Peyer's patch (tissue), 4 donors: ENCODE data around the gene EPHA8. TPM values are rescaled to one million over a fixed set of nuclear protein-coding genes. Genes with fewer than 3 reads are reported as not detected.

ENCODE experiments used
- DNase-seq, 3 donors: peaks; one replicate each; pipeline ENCODE4 v3.0.0-alpha.2; 2017 to 2019
- H3K27ac ChIP-seq, 4 donors: fragments of 200-600 bp; sonication (generic); one replicate each; pipeline ENCODE4 v1.5.1; 2016 to 2019
- H3K27me3 ChIP-seq, 2 donors: fragments of 200-600 bp; sonication (generic); one replicate each; pipeline ENCODE4 v1.5.1; 2019
- H3K36me3 ChIP-seq, 3 donors: fragments of 200-600 bp; sonication (generic); one replicate each; pipeline ENCODE4 v1.5.1; 2016 to 2019
- H3K4me1 ChIP-seq, 4 donors: fragments of 200-600 bp; sonication (generic); one replicate each; pipeline ENCODE4 v1.5.1; 2016 to 2019
- H3K4me3 ChIP-seq, 4 donors: fragments of 200-600 bp; sonication (generic); 1 replicate in 3 of 4; 2 replicates in 1 of 4; pipeline ENCODE4 v1.5.1; 2016 to 2019; ENCODE audit warnings: mild to moderate bottlenecking in 1 of 4
- H3K9me3 ChIP-seq, 4 donors: fragments of 200-600 bp; sonication (generic); one replicate each; pipeline ENCODE4 v1.5.1; 2016 to 2019; ENCODE audit warnings: mild to moderate bottlenecking in 1 of 4
- POLR2A ChIP-seq, 2 donors: fragments of 450-650 bp; IDR thresholded peaks; one replicate each; pipeline ENCODE4 v1.5.1; 2017; ENCODE audit warnings: antibody characterized with exemption in 2 of 2, mild to moderate bottlenecking in 2 of 2, moderate library complexity in 2 of 2
- total RNA-seq, 4 donors: library from RNA; depleted of rRNA; stranded (reverse); fragments of >200 nt; gene quantifications; one replicate each; pipeline ENCODE4 v1.1.0, GENCODE V29; 2016
- TF ChIP-seq, protein P1 (sequence below), 6 experiments: fragments of 450-650 bp in 4 of 6; fragments of 200-600 bp in 2 of 6; sonication (generic) in 1 of 6; IDR thresholded peaks; one replicate each; pipeline ENCODE4 v1.5.1; 2017 to 2019; ENCODE audit warnings: antibody characterized with exemption in 6 of 6, mild to moderate bottlenecking in 3 of 6, moderate library complexity in 1 of 6

Gene EPHA8
- total RNA-seq, 4 donors from 2014 or later: not detected

GRCh38 chr1:22543679-22544078 lies 19.6 kb upstream of the EPHA8 start:
- H3K27me3 ChIP-seq: no peaks in the 10 kb centered on the region
- no peak overlapping the region for H3K4me3 ChIP-seq
- no peaks in the 10 kb centered on the region for H3K36me3 ChIP-seq
- DNase-seq: peak in 2 of 3 donors; percentile 63 to 68
- H3K27ac ChIP-seq: no peak overlapping the region
- H3K4me1 ChIP-seq: no peaks in the 10 kb centered on the region
- no peaks in the 10 kb centered on the region for H3K9me3 ChIP-seq
- TF ChIP-seq, protein P1, sequence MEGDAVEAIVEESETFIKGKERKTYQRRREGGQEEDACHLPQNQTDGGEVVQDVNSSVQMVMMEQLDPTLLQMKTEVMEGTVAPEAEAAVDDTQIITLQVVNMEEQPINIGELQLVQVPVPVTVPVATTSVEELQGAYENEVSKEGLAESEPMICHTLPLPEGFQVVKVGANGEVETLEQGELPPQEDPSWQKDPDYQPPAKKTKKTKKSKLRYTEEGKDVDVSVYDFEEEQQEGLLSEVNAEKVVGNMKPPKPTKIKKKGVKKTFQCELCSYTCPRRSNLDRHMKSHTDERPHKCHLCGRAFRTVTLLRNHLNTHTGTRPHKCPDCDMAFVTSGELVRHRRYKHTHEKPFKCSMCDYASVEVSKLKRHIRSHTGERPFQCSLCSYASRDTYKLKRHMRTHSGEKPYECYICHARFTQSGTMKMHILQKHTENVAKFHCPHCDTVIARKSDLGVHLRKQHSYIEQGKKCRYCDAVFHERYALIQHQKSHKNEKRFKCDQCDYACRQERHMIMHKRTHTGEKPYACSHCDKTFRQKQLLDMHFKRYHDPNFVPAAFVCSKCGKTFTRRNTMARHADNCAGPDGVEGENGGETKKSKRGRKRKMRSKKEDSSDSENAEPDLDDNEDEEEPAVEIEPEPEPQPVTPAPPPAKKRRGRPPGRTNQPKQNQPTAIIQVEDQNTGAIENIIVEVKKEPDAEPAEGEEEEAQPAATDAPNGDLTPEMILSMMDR (IDR thresholded peaks at IDR 0.05): no peak
- TF ChIP-seq POLR2A (IDR thresholded peaks at IDR 0.05): no peak

DNA sequence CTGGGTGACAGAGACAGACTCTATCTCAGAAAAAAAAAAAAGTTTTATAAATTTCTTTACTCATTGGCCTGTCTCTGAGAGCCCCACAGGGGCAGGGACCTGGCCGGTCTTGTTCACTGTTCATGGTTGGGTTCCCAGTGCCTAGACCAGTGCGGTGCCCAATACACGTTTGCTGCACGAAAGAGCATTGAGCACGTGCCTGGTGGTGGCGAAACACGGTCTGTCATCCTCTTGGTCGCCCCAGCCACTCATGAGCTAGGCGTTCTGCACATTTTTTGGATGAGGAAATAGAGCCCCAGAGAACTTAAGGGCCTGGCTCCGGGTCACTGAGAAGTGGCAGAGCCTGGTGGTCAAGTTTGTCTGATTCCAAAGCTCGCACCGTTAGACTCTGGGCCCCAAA lies 18.7 kb upstream of the EPHA8 start:
- H3K27ac ChIP-seq: no peak overlapping the region
- no peaks in the 10 kb centered on the region for H3K4me1 ChIP-seq
- DNase-seq: no peak
- no peak overlapping the region for H3K4me3 ChIP-seq
- H3K9me3 ChIP-seq: no peaks in the 10 kb centered on the region
- no peaks in the 10 kb centered on the region for H3K36me3 ChIP-seq
- TF ChIP-seq, protein P1 (IDR thresholded peaks at IDR 0.05): no peak
- TF ChIP-seq POLR2A (IDR thresholded peaks at IDR 0.05): no peak
- H3K27me3 ChIP-seq: no peaks in the 10 kb centered on the region

DNA sequence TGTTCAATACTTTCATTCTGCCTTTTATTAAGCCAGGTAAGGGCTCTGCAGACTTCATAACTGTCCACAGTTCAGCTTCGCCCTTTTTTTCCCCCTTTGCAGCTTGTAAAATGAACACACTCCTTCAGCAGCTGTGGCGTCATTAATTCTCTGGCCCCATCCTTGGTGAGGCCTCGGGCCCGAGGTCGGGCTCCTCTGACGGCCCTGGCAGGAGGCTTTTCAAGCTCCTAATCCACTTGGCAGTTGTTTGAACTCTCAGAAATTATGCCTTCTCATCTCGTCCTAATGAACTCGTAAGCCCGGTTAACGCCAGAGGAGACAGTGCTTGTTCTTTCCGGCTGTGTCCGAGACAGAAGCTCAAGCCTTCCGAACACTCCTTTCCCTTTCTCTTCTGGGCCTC lies 18.1 kb upstream of the EPHA8 start:
- no peak overlapping the region for H3K27ac ChIP-seq
- H3K4me3 ChIP-seq: no peak overlapping the region
- DNase-seq: no peak
- no peaks in the 10 kb centered on the region for H3K9me3 ChIP-seq
- no peaks in the 10 kb centered on the region for H3K36me3 ChIP-seq
- H3K4me1 ChIP-seq: no peaks in the 10 kb centered on the region
- H3K27me3 ChIP-seq: no peaks in the 10 kb centered on the region
- TF ChIP-seq POLR2A (IDR thresholded peaks at IDR 0.05): no peak
- TF ChIP-seq, protein P1 (IDR thresholded peaks at IDR 0.05): no peak

DNA sequence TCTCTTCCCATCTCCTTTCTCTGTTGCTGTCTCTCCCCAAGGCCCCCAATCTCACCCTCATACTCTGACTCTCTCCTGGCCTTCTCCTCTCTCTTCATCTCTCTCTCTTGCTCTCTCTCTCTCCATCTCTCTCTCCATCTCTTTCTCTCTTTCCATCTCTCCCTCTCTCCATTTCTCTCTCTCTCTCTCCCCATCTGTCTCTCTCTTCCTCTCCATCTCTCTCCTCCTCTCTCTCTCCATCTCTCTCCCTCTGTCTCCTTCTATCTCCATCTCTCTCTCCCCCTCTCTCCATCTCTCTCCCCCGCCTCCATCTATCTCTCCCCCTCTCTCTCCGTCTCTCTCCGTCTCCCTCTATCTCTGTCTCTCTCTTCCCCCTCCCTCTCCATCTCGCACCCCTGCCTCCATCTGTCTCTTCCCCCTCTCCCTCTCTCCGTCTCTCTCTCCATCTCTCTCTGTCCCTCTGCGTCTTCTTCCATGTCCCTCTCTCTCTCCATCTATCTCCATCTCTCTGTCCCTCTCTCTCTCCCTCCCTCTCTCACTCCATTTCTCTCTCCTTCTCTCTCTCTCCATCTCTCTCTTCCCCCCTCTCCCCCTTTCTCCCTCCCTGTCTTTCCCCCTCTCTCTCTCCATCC lies 16.0 kb upstream of the EPHA8 start:
- Histone ChIP-seq H3K27me3 (no peaks in the 10 kb centered on the region), H3K4me1 (no peaks in the 10 kb centered on the region)
- no peak for DNase-seq

GRCh38 chr1:22547818-22548462 lies 15.3 kb upstream of the EPHA8 start:
- H3K9me3 ChIP-seq: no peaks in the 10 kb centered on the region
- H3K4me1 ChIP-seq: no peaks in the 10 kb centered on the region
- H3K27me3 ChIP-seq: no peaks in the 10 kb centered on the region
- DNase-seq: no peak
- TF ChIP-seq, protein P1 (IDR thresholded peaks at IDR 0.05): no peak
- TF ChIP-seq POLR2A (IDR thresholded peaks at IDR 0.05): no peak
- H3K4me3 ChIP-seq: no peak overlapping the region
- no peak overlapping the region for H3K27ac ChIP-seq
- H3K36me3 ChIP-seq: no peaks in the 10 kb centered on the region

More for the DNA sequence above, 16.0 kb upstream of the EPHA8 start:
- Histone ChIP-seq H3K36me3 (no peaks in the 10 kb centered on the region), H3K4me3 (no peak overlapping the region), H3K27ac (no peak overlapping the region), H3K9me3 (no peaks in the 10 kb centered on the region)
- TF ChIP-seq, protein P1 (IDR thresholded peaks at IDR 0.05): no peak
- no peak for TF ChIP-seq POLR2A (IDR thresholded peaks at IDR 0.05)
